Ishikawa (cell line): ENCODE data around the gene XIRP2.

Source experiments
- EGR1 ChIP-seq: IDR thresholded peaks from 2 replicates; pipeline ENCODE4 v1.6.1; 2012
- EP300 ChIP-seq: IDR thresholded peaks from 2 replicates; pipeline ENCODE4 v1.6.1; 2012; ENCODE audit warnings: borderline replicate concordance
- REST ChIP-seq: IDR thresholded peaks from 2 replicates; pipeline ENCODE4 v1.6.1; 2012; ENCODE audit warnings: low read depth, mild to moderate bottlenecking

- TF ChIP-seq REST (no peak), EGR1 (no peak), EP300 (no peak)
Observed at GRCh38 chr2:167292430-167293171, 404.3 kb downstream of the XIRP2 start, which contains the start of gene B3GALT1.
